HG03097 (cell line): ENCODE measurements around the gene ANKS1B.
"Not testable (repeated sequence)": the region's sequence is repeated elsewhere in the genome, so short reads cannot be mapped to it uniquely, and the experiment has no call there.

ENCODE experiments used
- ATAC-seq: cut with Tn5 transposase; IDR thresholded peaks from one replicate; pipeline ENCODE4 v1.9.1; 2021; ENCODE audit not compliant: unreplicated experiment, low FRiP score

The ANKS1B gene

GRCh38 chr12:98998697-98999299, 985.9 kb downstream of the ANKS1B start:
- peak; percentile 87 for ATAC-seq

- ATAC-seq = no peak
These were observed 986.8 kb downstream of the ANKS1B start for GRCh38 chr12:98997899-98998298.

- ATAC-seq = no peak
These were observed 994.1 kb downstream of the ANKS1B start for GRCh38 chr12:98990648-98991047.

- ATAC-seq = no peak
These were observed 999.6 kb downstream of the ANKS1B start for GRCh38 chr12:98985156-98985555.

- ATAC-seq = no peak
These were observed 1001.1 kb downstream of the ANKS1B start for GRCh38 chr12:98983647-98984046.

GRCh38 chr12:98980508-98980907, 1004.2 kb downstream of the ANKS1B start:
- ATAC-seq = no peak

- no peak for ATAC-seq
These were observed 1007.5 kb downstream of the ANKS1B start for GRCh38 chr12:98977186-98977585.

GRCh38 chr12:98974767-98975381, 1009.9 kb downstream of the ANKS1B start:
- ATAC-seq = no peak

GRCh38 chr12:98973395-98973794, 1011.3 kb downstream of the ANKS1B start:
- ATAC-seq = no peak

GRCh38 chr12:98970950-98971349, 1013.8 kb downstream of the ANKS1B start:
- ATAC-seq = no peak

- no peak for ATAC-seq
These were observed 1014.5 kb downstream of the ANKS1B start for GRCh38 chr12:98970210-98970609.

GRCh38 chr12:98968896-98969295, 1015.8 kb downstream of the ANKS1B start:
- ATAC-seq = no peak

GRCh38 chr12:98957135-98957534, 1027.6 kb downstream of the ANKS1B start:
- not testable (repeated sequence) for ATAC-seq

- peak; percentile 70 for ATAC-seq
These were observed 1029.5 kb downstream of the ANKS1B start for GRCh38 chr12:98955284-98955683.

GRCh38 chr12:98954506-98954905, 1030.2 kb downstream of the ANKS1B start:
- ATAC-seq = no peak

- ATAC-seq = no peak
These were observed 1033.3 kb downstream of the ANKS1B start for GRCh38 chr12:98951406-98951805.

GRCh38 chr12:98948343-98948949, 1036.3 kb downstream of the ANKS1B start:
- no peak for ATAC-seq

- ATAC-seq = no peak
These were observed 1038.9 kb downstream of the ANKS1B start for GRCh38 chr12:98945864-98946263.

- ATAC-seq = no peak
These were observed 1044.8 kb downstream of the ANKS1B start for GRCh38 chr12:98939926-98940325.

GRCh38 chr12:98939350-98939749, 1045.4 kb downstream of the ANKS1B start:
- no peak for ATAC-seq

- ATAC-seq = no peak
These were observed 1048.9 kb downstream of the ANKS1B start for GRCh38 chr12:98935847-98936246.

- ATAC-seq = no peak
These were observed 1061.9 kb downstream of the ANKS1B start for GRCh38 chr12:98922871-98923270.
